Measurements from ENCODE around the gene SORCS3.

DNA sequence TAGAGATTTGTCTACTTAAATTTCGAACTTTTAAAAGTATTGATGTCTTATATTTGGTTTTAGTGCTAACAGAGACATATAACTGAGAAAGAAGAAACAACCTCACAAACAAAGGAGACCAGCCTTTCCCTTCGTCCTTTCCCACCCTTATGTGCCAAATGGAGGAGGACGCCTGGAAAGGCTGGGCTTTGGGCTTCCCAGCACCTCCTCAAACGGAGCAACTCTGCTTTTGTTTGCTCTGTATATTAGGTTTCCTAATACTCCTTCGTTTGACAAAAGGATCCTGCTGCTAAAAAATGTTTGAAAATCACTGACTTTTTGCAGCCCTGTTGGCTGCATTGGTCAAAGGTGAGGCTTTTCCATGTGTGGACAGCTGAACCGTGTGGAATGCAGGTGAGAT, 471.8 kb downstream of the SORCS3 start:
- TF ChIP-seq CTCF (IDR thresholded peaks at IDR 0.05) (no peak), POLR2A (IDR thresholded peaks at IDR 0.05) (no peak)
